Measurements from ENCODE around the gene C22orf31.

The C22orf31 gene

GRCh38 chr22:29029202-29030000 is 32.2 kb downstream of the C22orf31 start:
- H3K9me3 ChIP-seq (ENCODE audit: insufficient read depth, low read length), result no peaks in the 10 kb centered on the region
- H3K4me3 ChIP-seq (ENCODE audit: insufficient read depth, low read length, poor library complexity, severe bottlenecking), result no peak overlapping the region
- no peak overlapping the region for H2AFZ ChIP-seq (ENCODE audit: low read depth, low read length, severe bottlenecking)
- H3K79me2 ChIP-seq (ENCODE audit: insufficient read depth, low read length), result no peaks in the 10 kb centered on the region
- H3K27me3 ChIP-seq (ENCODE audit: low read length), result no peaks in the 10 kb centered on the region
- no peaks in the 10 kb centered on the region for H3K36me3 ChIP-seq (ENCODE audit: low read length)
- TF ChIP-seq CTCF (IDR thresholded peaks at IDR 0.05; ENCODE audit: insufficient read depth, low read length, poor library complexity, severe bottlenecking) (no peak), EZH2phosphoT487 (conservative IDR thresholded peaks at IDR 0.05; ENCODE audit: low read length) (no peak)
- H3F3A ChIP-seq (ENCODE audit: insufficient read depth), result no peaks in the 10 kb centered on the region
- no peaks in the 10 kb centered on the region for H3K9me2 ChIP-seq (replicated peaks; ENCODE audit: insufficient read depth, low read length)
- H3K4me2 ChIP-seq (ENCODE audit: low read depth, low read length, poor library complexity, severe bottlenecking), result no peak overlapping the region
- H4K20me1 ChIP-seq (ENCODE audit: low read depth, low read length), result no peaks in the 10 kb centered on the region
- no peak overlapping the region for H3K9ac ChIP-seq (ENCODE audit: low read length)
- H3K27ac ChIP-seq (ENCODE audit: low read depth, low read length), result no peak overlapping the region

GRCh38 chr22:29028468-29028867 is 33.2 kb downstream of the C22orf31 start:
- H3K79me2 ChIP-seq (ENCODE audit: insufficient read depth, low read length), result no peaks in the 10 kb centered on the region
- H4K20me1 ChIP-seq (ENCODE audit: low read depth, low read length), result no peaks in the 10 kb centered on the region
- no peak overlapping the region for H3K27ac ChIP-seq (ENCODE audit: low read depth, low read length)

GRCh38 chr22:29026579-29026978 is 35.1 kb downstream of the C22orf31 start:
- Histone ChIP-seq H3K4me3 (ENCODE audit: insufficient read depth, low read length, poor library complexity, severe bottlenecking) (no peak overlapping the region), H3K9me3 (ENCODE audit: insufficient read depth, low read length) (no peaks in the 10 kb centered on the region), H3K27ac (ENCODE audit: low read depth, low read length) (no peak overlapping the region), H3K36me3 (ENCODE audit: low read length) (no peaks in the 10 kb centered on the region), H2AFZ (ENCODE audit: low read depth, low read length, severe bottlenecking) (no peak overlapping the region), H3F3A (ENCODE audit: insufficient read depth) (no peaks in the 10 kb centered on the region), H4K20me1 (ENCODE audit: low read depth, low read length) (no peaks in the 10 kb centered on the region), H3K4me2 (ENCODE audit: low read depth, low read length, poor library complexity, severe bottlenecking) (no peak overlapping the region), H3K27me3 (ENCODE audit: low read length) (no peaks in the 10 kb centered on the region), H3K9me2 (replicated peaks; ENCODE audit: insufficient read depth, low read length) (no peaks in the 10 kb centered on the region), H3K9ac (ENCODE audit: low read length) (no peak overlapping the region), H3K79me2 (ENCODE audit: insufficient read depth, low read length) (no peaks in the 10 kb centered on the region)
- TF ChIP-seq EZH2phosphoT487 (conservative IDR thresholded peaks at IDR 0.05; ENCODE audit: low read length), result no peak
- TF ChIP-seq CTCF (IDR thresholded peaks at IDR 0.05; ENCODE audit: insufficient read depth, low read length, poor library complexity, severe bottlenecking), result no peak

More at GRCh38 chr22:29028468-29028867, 33.2 kb downstream of the C22orf31 start:
- H2AFZ ChIP-seq (ENCODE audit: low read depth, low read length, severe bottlenecking), result no peak overlapping the region
- H3K9me3 ChIP-seq (ENCODE audit: insufficient read depth, low read length), result no peaks in the 10 kb centered on the region
- TF ChIP-seq EZH2phosphoT487 (conservative IDR thresholded peaks at IDR 0.05; ENCODE audit: low read length), result no peak
- no peak for TF ChIP-seq CTCF (IDR thresholded peaks at IDR 0.05; ENCODE audit: insufficient read depth, low read length, poor library complexity, severe bottlenecking)
- no peak overlapping the region for H3K4me2 ChIP-seq (ENCODE audit: low read depth, low read length, poor library complexity, severe bottlenecking)
- no peak overlapping the region for H3K4me3 ChIP-seq (ENCODE audit: insufficient read depth, low read length, poor library complexity, severe bottlenecking)
- H3K36me3 ChIP-seq (ENCODE audit: low read length), result no peaks in the 10 kb centered on the region
- H3K9me2 ChIP-seq (replicated peaks; ENCODE audit: insufficient read depth, low read length), result no peaks in the 10 kb centered on the region
- no peak overlapping the region for H3K9ac ChIP-seq (ENCODE audit: low read length)
- no peaks in the 10 kb centered on the region for H3K27me3 ChIP-seq (ENCODE audit: low read length)
- no peaks in the 10 kb centered on the region for H3F3A ChIP-seq (ENCODE audit: insufficient read depth)

Measured in SU-DHL-6 (cell line).